ENCODE results near the gene GTF2H4.
"Not testable (repeated sequence)": the region's sequence is repeated elsewhere in the genome, so short reads cannot be mapped to it uniquely, and the experiment has no call there.

The GTF2H4 gene

GRCh38 chr6:30908700-30909099 lies 693 bp downstream of the GTF2H4 start:
- no peak for DNase-seq (ENCODE audit: low spot score)
- no peak for TF ChIP-seq CTCF (IDR thresholded peaks at IDR 0.05)
- Histone ChIP-seq H3K27ac (no peak overlapping the region), H3K4me3 (peak overlapping the region; percentile 88)

GRCh38 chr6:30910473-30910872 lies 2.5 kb downstream of the GTF2H4 start:
- DNase-seq (ENCODE audit: low spot score); H3K27ac ChIP-seq; H3K4me3 ChIP-seq: not testable (repeated sequence)

GRCh38 chr6:30912746-30913520 lies 4.9 kb downstream of the GTF2H4 start:
- Histone ChIP-seq H3K4me3 (no peak overlapping the region), H3K27ac (peak overlapping the region; percentile 73 to 91)
- TF ChIP-seq CTCF (IDR thresholded peaks at IDR 0.05): no peak
- DNase-seq (ENCODE audit: low spot score): no peak

- Histone ChIP-seq H3K27ac (peak overlapping the region; percentile 73 to 91), H3K4me3 (peak overlapping the region; percentile 73)
- TF ChIP-seq CTCF (IDR thresholded peaks at IDR 0.05): no peak
- no peak for DNase-seq (ENCODE audit: low spot score)
Observed at GRCh38 chr6:30913721-30914075, 5.7 kb downstream of the GTF2H4 start.

GRCh38 chr6:30914076-30914853 lies 6.3 kb downstream of the GTF2H4 start, which contains the start of gene VARS2:
Gene VARS2 (plus strand): TSS chr6:30914238. CDS start chr6:30914837, 599 bp downstream.
- DNase-seq (ENCODE audit: low spot score): peak; percentile 96
- peak within 1 kb of the TSS; percentile 73 to 91 for H3K27ac ChIP-seq
- H3K4me3 ChIP-seq: peak within 1 kb of the TSS; percentile 73
- no peak for TF ChIP-seq CTCF (IDR thresholded peaks at IDR 0.05)

GRCh38 chr6:30914854-30915590 lies 7.0 kb downstream of the GTF2H4 start:
- peak overlapping the region; percentile 73 for H3K4me3 ChIP-seq
- no peak for TF ChIP-seq CTCF (IDR thresholded peaks at IDR 0.05)
- H3K27ac ChIP-seq: peak overlapping the region; percentile 73 to 91
- DNase-seq (ENCODE audit: low spot score): no peak

GRCh38 chr6:30915591-30915946 lies 7.6 kb downstream of the GTF2H4 start:
- TF ChIP-seq CTCF (IDR thresholded peaks at IDR 0.05): peak; percentile 47
- no peak for DNase-seq (ENCODE audit: low spot score)
- peak overlapping the region; percentile 73 for H3K4me3 ChIP-seq
- peak overlapping the region in 1 of 2 donors; percentile 91 for H3K27ac ChIP-seq
